GM12801 (cell line): ENCODE results near the gene KCNJ14.

Experiments used
- TF ChIP-seq, protein P1 (sequence below): IDR thresholded peaks from one replicate; pipeline ENCODE4 v1.5.1; 2011; ENCODE audit warnings: control low read depth; ENCODE audit not compliant: insufficient read length; ENCODE audit errors: extremely low read depth

Gene KCNJ14

DNA sequence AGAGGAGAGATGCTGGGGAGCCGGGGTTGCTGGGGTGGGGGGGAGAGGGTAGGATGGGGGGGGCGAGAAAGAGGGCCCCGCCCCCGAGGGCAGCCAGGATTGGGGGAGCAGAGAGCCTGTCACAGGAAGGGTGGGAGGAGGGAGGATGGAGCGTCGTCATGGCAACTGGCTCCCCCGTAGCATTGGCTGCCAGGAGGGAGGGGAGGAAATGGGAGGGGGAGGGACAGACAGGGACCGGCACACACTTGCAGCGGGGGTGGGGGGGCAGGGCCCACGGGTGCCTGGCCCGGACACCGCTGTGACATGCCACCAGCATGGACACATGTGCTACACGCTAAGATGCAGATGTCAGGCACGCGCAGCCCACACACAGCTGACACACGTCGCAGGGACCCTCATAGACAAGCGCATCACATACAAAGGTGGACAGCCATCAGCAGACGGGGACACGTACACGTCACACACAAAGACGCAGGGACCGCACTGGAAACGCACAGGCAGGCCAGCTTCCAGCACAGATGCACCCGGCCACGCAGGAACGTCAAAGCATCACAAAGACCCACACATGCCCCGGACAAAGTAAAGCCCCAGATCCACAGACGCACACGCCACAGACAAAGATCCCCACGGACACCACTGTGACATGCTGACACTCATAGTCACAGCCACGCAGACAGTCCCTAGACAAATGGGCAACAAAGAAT is 56.6 kb downstream of the KCNJ14 start, which contains the start of gene LMTK3:
Gene LMTK3 (minus strand): TSS at position 36 of the 704 bp plus-strand sequence. CDS start 259 bp downstream, outside the sequence.
- TF ChIP-seq, protein P1, sequence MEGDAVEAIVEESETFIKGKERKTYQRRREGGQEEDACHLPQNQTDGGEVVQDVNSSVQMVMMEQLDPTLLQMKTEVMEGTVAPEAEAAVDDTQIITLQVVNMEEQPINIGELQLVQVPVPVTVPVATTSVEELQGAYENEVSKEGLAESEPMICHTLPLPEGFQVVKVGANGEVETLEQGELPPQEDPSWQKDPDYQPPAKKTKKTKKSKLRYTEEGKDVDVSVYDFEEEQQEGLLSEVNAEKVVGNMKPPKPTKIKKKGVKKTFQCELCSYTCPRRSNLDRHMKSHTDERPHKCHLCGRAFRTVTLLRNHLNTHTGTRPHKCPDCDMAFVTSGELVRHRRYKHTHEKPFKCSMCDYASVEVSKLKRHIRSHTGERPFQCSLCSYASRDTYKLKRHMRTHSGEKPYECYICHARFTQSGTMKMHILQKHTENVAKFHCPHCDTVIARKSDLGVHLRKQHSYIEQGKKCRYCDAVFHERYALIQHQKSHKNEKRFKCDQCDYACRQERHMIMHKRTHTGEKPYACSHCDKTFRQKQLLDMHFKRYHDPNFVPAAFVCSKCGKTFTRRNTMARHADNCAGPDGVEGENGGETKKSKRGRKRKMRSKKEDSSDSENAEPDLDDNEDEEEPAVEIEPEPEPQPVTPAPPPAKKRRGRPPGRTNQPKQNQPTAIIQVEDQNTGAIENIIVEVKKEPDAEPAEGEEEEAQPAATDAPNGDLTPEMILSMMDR: no peak

DNA sequence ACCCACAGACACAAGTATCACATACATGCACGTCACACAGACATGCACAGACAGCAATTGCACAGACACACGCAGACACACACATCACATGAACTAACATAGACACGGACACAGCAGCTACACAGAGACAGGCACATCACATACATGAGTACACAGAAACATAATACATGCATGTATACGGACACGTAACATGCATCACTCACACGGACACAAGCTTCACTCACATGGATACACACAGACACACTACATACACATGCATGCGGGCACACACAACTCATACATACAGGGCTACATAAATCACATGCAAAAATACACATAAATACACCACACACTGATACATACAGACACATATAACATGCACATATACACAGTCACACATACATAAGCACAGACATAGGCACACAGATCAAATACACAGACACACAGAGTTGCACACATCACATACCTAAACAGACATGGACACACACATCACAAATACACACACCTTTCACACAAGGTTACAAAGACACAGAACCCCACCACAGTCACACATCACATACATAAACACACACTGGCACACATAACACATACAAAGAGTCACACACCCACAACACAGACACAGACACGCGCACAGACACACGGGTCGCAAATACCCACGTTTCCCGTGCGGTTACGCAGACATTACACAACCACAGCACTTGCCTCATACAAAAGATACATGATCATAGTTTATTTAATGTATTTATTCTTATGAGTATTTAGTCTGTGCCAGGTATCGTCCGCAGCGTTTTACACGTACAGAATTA is 57.3 kb downstream of the KCNJ14 start:
- TF ChIP-seq, protein P1: no peak

DNA sequence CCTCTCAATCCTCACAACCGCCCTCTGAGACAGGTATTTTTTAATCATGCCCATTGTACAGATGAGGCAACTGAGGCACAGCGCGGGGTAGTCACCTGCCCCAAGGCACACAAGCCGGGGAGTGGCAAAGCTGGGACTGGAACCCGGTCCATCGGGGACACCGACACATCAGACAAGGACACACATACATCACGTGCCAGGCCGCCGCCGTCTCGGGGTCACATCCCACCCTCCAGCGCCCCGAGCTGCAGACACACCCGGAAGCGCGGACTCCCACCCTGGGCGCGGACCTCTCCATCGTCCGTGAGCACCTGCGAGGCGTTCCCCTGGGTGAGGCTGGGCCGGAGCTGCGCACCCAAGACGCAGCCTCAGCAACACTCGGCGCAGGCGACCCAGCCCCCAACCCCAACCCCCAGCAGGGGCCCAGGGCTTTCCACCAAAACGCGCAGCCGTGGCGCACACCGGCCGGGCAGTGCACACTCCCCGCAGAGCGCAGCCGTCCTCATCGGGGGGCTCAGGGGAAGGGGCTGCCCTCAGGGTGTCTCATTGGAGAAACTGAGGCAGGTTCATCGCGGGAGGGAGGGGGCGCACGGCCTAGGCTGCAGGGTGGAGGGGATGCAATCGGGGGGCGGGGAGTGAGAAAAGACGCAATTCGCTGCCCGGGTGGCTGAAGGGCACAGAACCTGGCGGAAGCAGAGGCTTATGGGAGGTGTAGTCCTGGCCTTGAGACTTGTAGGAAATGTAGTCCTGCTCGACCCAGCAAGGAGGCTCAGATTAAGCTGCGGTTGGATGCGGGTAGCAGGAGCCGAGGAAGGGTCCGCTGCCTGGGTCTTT is 58.1 kb downstream of the KCNJ14 start:
- TF ChIP-seq, protein P1: no peak

DNA sequence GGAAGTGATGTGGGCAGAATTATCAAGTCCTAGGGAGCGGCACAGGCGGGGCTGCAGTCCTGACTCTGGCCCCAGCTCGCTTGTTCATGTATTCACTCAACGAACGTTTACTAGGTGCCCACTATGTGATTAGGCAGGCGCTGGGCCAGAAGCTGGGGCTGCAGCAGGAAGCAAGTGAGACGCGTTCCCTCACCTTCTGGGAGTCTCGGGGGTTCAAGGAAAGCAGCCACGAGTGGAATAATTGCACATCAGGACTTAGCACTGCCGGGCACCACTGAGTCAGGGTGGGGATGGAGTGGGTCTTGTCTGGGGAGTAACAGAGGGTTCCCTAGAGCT is 58.7 kb downstream of the KCNJ14 start:
- TF ChIP-seq, protein P1: no peak

DNA sequence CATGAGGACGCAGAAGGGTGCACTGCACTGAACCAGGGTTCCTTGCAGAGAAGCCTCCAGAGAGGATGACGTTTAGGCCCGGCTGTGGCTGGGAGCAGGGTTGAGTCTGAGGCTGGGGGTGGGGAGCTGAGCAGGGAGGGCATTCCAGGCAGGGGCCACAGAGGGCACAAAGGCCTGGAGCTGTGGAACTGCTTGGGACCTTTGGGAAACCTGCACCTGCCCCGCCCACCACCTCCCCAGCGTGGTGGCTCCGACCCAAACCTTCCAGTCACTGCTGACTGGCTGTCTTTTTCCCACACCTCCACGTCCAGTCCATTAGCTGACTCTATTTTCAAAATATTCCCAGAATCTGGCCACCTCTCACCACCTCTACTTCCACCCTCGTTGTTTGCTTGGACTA is 61.2 kb downstream of the KCNJ14 start:
- TF ChIP-seq, protein P1: no peak
